Cardiac muscle cell (in vitro differentiated cells and primary cell): ENCODE results near the gene CELF1. TPM values are rescaled to one million over a fixed set of nuclear protein-coding genes. Genes with fewer than 3 reads are reported as not detected.

Experiments used
- DNase-seq, 2 donors: peaks; one replicate each; pipeline versions ENCODE4 v3.0.0 to v3.0.0-alpha.2; 2010 to 2017; ENCODE audit warnings: low read depth in 1 of 2, low spot score in 1 of 2
- H3K27ac ChIP-seq: fragments of 200-600 bp; sonication (generic); 2 replicates; pipeline ENCODE4 v1.5.1; 2016
- H3K27me3 ChIP-seq: fragments of 200-600 bp; sonication (generic); 2 replicates; pipeline ENCODE4 v1.6.0; 2016; ENCODE audit warnings: control low read depth
- H3K36me3 ChIP-seq: fragments of 200-600 bp; sonication (generic); 2 replicates; pipeline ENCODE4 v1.5.1; 2016; ENCODE audit warnings: control low read depth
- H3K4me1 ChIP-seq: fragments of 200-600 bp; sonication (generic); 2 replicates; pipeline ENCODE4 v1.8.1; 2017; ENCODE audit warnings: low read depth, mild to moderate bottlenecking, mixed run types
- H3K4me3 ChIP-seq: fragments of 200-600 bp; sonication (generic); 2 replicates; pipeline ENCODE4 v1.5.1; 2016; ENCODE audit warnings: mild to moderate bottlenecking
- H3K9me3 ChIP-seq: fragments of 200-600 bp; sonication (generic); 2 replicates; pipeline ENCODE4 v1.5.1; 2017; ENCODE audit warnings: low read depth, mild to moderate bottlenecking, control low read depth
- CTCF ChIP-seq: IDR thresholded peaks from 2 replicates; pipeline ENCODE4 v1.5.1; 2012; ENCODE audit warnings: low read depth, mild to moderate bottlenecking, low read length
- polyA plus RNA-seq: library from polyadenylated mRNA; unstranded; fragments of >200 nt; fragmentation: Nextera tagmentation; extraction: Ambion mirVana; gene quantifications from 2 replicates; pipeline ENCODE4 v1.2.1, GENCODE V29; 2016
- total RNA-seq: library from RNA; depleted of rRNA; stranded (reverse); fragments of >200 nt; gene quantifications from 2 replicates; pipeline ENCODE4 v1.2.3, GENCODE V29; 2016

Gene CELF1
- total and polyA plus RNA-seq, 2 experiments from 2014 or later: 98.9 to 178 TPM

GRCh38 chr11:47470671-47471070, 82.3 kb downstream of the CELF1 start:
- no peaks in the 10 kb centered on the region for H3K27me3 ChIP-seq
- TF ChIP-seq CTCF: no peak
- H3K4me1 ChIP-seq: peaks cover 4% of the 10 kb centered on the region
- DNase-seq: no peak
- no peaks in the 10 kb centered on the region for H3K9me3 ChIP-seq
- no peak overlapping the region for H3K4me3 ChIP-seq
- peak overlapping the region; percentile 34 for H3K27ac ChIP-seq
- peaks cover 52% of the 10 kb centered on the region for H3K36me3 ChIP-seq

- Histone ChIP-seq H3K27me3 (no peaks in the 10 kb centered on the region), H3K9me3 (no peaks in the 10 kb centered on the region), H3K27ac (peak overlapping the region; percentile 24), H3K4me3 (no peak overlapping the region), H3K4me1 (peaks cover 4% of the 10 kb centered on the region), H3K36me3 (peaks cover 41% of the 10 kb centered on the region)
- no peak for TF ChIP-seq CTCF
- DNase-seq: peak in 1 of 2 donors; percentile 63
Measured at GRCh38 chr11:47469361-47470179, 83.4 kb downstream of the CELF1 start.

- peak overlapping the region; percentile 24 for H3K27ac ChIP-seq
- H3K36me3 ChIP-seq: peaks cover 38% of the 10 kb centered on the region
- H3K4me1 ChIP-seq: peaks cover 4% of the 10 kb centered on the region
- H3K4me3 ChIP-seq: no peak overlapping the region
- no peaks in the 10 kb centered on the region for H3K27me3 ChIP-seq
- TF ChIP-seq CTCF: no peak
- no peaks in the 10 kb centered on the region for H3K9me3 ChIP-seq
- DNase-seq: no peak
Measured at GRCh38 chr11:47468598-47469214, 84.2 kb downstream of the CELF1 start.

- H3K4me1 ChIP-seq: peaks cover 4% of the 10 kb centered on the region
- no peak for DNase-seq
- H3K9me3 ChIP-seq: no peaks in the 10 kb centered on the region
- no peak for TF ChIP-seq CTCF
- H3K27me3 ChIP-seq: no peaks in the 10 kb centered on the region
- H3K27ac ChIP-seq: peak overlapping the region; percentile 6
- peaks cover 29% of the 10 kb centered on the region for H3K36me3 ChIP-seq
- no peak overlapping the region for H3K4me3 ChIP-seq
Measured at GRCh38 chr11:47467357-47467756, 85.6 kb downstream of the CELF1 start.

- peak; percentile 8 for TF ChIP-seq CTCF
- Histone ChIP-seq H3K36me3 (peaks cover 23% of the 10 kb centered on the region), H3K4me3 (no peak overlapping the region), H3K27me3 (no peaks in the 10 kb centered on the region), H3K4me1 (peaks cover 4% of the 10 kb centered on the region), H3K27ac (peak overlapping the region; percentile 6), H3K9me3 (no peaks in the 10 kb centered on the region)
- DNase-seq: peak in 1 of 2 donors; percentile 78
Measured at GRCh38 chr11:47466701-47467250, 86.2 kb downstream of the CELF1 start.
